A673 (cell line): ENCODE measurements around the gene VWC2.

ENCODE experiments used
- CTCF ChIP-seq: fragments of 300-800, 200-600 bp; sonication (generic); conservative IDR thresholded peaks from 2 replicates; pipeline ENCODE4 v1.5.1; 2017; ENCODE audit warnings: low read depth, mild to moderate bottlenecking, antibody characterized with exemption, low read length, moderate library complexity, mixed read lengths
- EZH2 ChIP-seq: fragments of 200-600 bp; sonication (generic); IDR thresholded peaks from 2 replicates; pipeline ENCODE4 v1.6.1; 2017; ENCODE audit warnings: borderline replicate concordance, low read depth, mild to moderate bottlenecking, mixed read lengths, antibody characterized with exemption, low read length; ENCODE audit not compliant: poor library complexity, severe bottlenecking

DNA sequence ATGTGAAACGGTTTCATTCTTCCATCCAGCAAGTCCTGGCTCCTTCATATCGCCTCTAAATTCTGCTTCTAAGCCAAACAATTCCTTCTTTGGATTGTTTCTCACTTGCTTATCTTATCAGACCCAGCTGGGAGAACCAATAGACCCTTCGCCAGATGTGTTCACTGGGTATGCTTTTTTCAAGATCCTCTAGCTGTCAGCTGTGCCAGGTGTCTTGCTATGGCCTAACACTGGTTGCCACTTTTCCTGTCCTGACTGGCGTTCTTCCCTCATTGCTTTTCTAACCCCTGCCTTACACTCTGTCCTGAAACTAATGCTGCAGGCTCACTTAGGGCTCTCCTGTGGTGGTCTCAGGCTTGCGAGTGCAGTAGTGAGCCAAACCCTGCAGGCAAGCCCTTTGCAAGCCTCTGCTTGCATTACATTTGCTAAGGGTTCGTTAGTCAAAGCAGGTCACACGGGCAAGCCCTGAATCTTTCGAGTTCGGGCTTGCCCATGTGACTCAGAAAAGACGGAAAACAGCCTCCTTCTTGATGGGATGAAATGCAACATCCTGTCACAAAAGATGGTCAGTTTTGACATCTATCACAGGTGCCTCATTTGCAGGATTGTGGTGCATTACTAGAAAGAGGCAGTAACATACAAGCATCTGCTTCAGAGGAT, 92.8 kb downstream of the VWC2 start:
- TF ChIP-seq CTCF (no peak), EZH2 (no peak)
